Measurements from ENCODE around the gene TANGO6. TPM values are rescaled to one million over a fixed set of nuclear protein-coding genes. Genes with fewer than 3 reads are reported as not detected.

TANGO6 gene
- total and polyA plus RNA-seq, 3 donors from 2014 or later: 23.1 to 41.3 (median 39.4) TPM

DNA sequence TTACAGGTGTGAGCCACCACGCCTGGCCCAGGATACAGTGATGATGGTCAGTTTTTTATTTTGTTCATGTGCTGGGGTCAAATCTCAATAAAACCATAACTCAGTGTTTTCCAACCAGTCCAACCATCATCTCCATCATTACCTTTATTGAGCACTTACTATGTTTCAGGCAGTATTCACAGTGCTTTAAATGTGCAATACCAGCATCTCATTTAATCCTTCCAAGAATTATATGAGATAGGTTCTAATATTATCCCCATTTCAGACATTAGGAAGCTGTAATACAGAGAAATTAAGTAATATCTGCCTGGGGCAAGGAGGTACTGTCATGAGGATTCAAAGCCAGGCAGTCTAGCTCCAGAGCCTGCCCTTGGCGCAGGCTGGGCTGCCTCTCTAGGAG is 36.9 kb upstream of the TANGO6 start:
- H3K27ac ChIP-seq: no peak overlapping the region
- H3K36me3 ChIP-seq (ENCODE audit: low read depth, missing control alignments): no peaks in the 10 kb centered on the region
- H3K4me3 ChIP-seq: no peak overlapping the region
- no peak for DNase-seq
- intact Hi-C loops (cut with DNase I; ENCODE audit: low total_unique reads): no loop called here
- TF ChIP-seq POLR2A (IDR thresholded peaks at IDR 0.05): no peak
- TF ChIP-seq CTCF (IDR thresholded peaks at IDR 0.05): no peak
- H3K9me3 ChIP-seq: no peaks in the 10 kb centered on the region
- WGBS, 2 donors: 95% methylated on average over 2 of the region's 2 CpGs
- no peaks in the 10 kb centered on the region for H3K4me1 ChIP-seq
- H3K27me3 ChIP-seq: no peaks in the 10 kb centered on the region

DNA sequence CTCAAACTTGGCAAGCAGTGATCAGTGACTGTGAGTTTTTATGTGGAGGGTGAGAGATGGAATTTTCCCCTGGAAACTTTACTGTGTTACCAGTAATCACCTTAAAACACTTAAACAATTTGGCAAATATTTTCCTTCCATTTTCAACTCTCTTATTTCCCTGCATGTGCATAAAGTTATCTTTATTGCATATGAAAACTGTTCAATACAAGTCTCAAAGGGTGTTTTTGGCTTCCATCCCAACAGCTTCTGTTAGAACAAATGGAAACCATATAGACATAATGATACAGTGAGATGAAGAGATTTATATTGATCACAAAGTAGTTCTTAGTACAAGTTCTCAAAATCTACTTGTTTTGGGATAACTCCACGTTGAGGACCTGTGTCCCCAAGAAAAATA is 36.4 kb upstream of the TANGO6 start:
- H3K27ac ChIP-seq: no peak overlapping the region
- intact Hi-C loops (cut with DNase I; ENCODE audit: low total_unique reads): no loop called here
- TF ChIP-seq CTCF (IDR thresholded peaks at IDR 0.05): no peak
- no peak for TF ChIP-seq POLR2A (IDR thresholded peaks at IDR 0.05)
- H3K4me1 ChIP-seq: no peaks in the 10 kb centered on the region
- H3K9me3 ChIP-seq: no peaks in the 10 kb centered on the region
- H3K36me3 ChIP-seq (ENCODE audit: low read depth, missing control alignments): no peaks in the 10 kb centered on the region
- 71 to 85% methylated on average over 1 of the region's 1 CpG for WGBS, 2 donors
- H3K27me3 ChIP-seq: no peaks in the 10 kb centered on the region
- H3K4me3 ChIP-seq: no peak overlapping the region
- no peak for DNase-seq

DNA sequence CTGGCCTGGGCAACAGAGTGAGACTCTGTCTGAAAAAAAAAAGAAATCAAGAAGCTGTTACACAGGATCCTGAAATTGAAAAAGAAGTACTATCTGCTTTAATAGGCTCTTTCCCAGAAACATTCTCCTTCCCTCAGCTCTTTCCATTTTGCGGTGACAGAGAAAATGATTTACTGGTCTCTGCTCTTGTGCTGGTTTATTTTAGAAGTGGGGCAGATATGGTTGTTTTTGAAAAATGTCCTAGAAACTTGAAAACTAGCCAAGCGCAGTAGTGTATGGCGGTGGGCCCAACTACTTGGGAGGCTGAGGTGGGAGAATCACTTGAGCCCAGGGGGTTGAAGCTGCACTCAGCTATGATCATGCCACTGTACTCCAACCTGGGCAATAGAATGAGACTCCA is 28.8 kb upstream of the TANGO6 start:
- Histone ChIP-seq H3K27ac (no peak overlapping the region), H3K36me3 (ENCODE audit: low read depth, missing control alignments) (no peaks in the 10 kb centered on the region), H3K4me1 (no peaks in the 10 kb centered on the region), H3K4me3 (no peak overlapping the region), H3K27me3 (no peaks in the 10 kb centered on the region), H3K9me3 (no peaks in the 10 kb centered on the region)
- no peak for DNase-seq
- WGBS, 2 donors: 75 to 84% methylated on average over 3 of the region's 3 CpGs
- intact Hi-C loops (cut with DNase I; ENCODE audit: low total_unique reads): no loop called here
- TF ChIP-seq CTCF (IDR thresholded peaks at IDR 0.05) (no peak), POLR2A (IDR thresholded peaks at IDR 0.05) (no peak)

- no peaks in the 10 kb centered on the region for H3K36me3 ChIP-seq (ENCODE audit: low read depth, missing control alignments)
- H3K4me3 ChIP-seq: no peak overlapping the region
- no peak for DNase-seq
- TF ChIP-seq CTCF (IDR thresholded peaks at IDR 0.05) (no peak), POLR2A (IDR thresholded peaks at IDR 0.05) (no peak)
- H3K9me3 ChIP-seq: no peaks in the 10 kb centered on the region
- H3K4me1 ChIP-seq: no peaks in the 10 kb centered on the region
- no peak overlapping the region for H3K27ac ChIP-seq
- no peaks in the 10 kb centered on the region for H3K27me3 ChIP-seq
- intact Hi-C loops (cut with DNase I; ENCODE audit: low total_unique reads): no loop called here
- 73 to 75% methylated on average over 8 of the region's 8 CpGs for WGBS, 2 donors
These were observed 19.8 kb upstream of the TANGO6 start for GRCh38 chr16:68823401-68824135.

- Histone ChIP-seq H3K9me3 (no peaks in the 10 kb centered on the region), H3K36me3 (ENCODE audit: low read depth, missing control alignments) (no peaks in the 10 kb centered on the region), H3K4me3 (no peak overlapping the region), H3K27ac (no peak overlapping the region), H3K4me1 (no peaks in the 10 kb centered on the region), H3K27me3 (no peaks in the 10 kb centered on the region)
- DNase-seq: no peak
- TF ChIP-seq CTCF (IDR thresholded peaks at IDR 0.05) (no peak), POLR2A (IDR thresholded peaks at IDR 0.05) (no peak)
- intact Hi-C loops (cut with DNase I; ENCODE audit: low total_unique reads): no loop called here
These were observed 17.9 kb upstream of the TANGO6 start for GRCh38 chr16:68825427-68825826.
